ENCODE measurements around the gene ALOXE3. TPM values are rescaled to one million over a fixed set of nuclear protein-coding genes. Genes with fewer than 3 reads are reported as not detected.
A peak's percentile ranks its signal among the peaks of the same experiment; 100 is the strongest.

Gene ALOXE3
- total RNA-seq, 1 experiment from 2014 or later = 0.13 TPM

DNA sequence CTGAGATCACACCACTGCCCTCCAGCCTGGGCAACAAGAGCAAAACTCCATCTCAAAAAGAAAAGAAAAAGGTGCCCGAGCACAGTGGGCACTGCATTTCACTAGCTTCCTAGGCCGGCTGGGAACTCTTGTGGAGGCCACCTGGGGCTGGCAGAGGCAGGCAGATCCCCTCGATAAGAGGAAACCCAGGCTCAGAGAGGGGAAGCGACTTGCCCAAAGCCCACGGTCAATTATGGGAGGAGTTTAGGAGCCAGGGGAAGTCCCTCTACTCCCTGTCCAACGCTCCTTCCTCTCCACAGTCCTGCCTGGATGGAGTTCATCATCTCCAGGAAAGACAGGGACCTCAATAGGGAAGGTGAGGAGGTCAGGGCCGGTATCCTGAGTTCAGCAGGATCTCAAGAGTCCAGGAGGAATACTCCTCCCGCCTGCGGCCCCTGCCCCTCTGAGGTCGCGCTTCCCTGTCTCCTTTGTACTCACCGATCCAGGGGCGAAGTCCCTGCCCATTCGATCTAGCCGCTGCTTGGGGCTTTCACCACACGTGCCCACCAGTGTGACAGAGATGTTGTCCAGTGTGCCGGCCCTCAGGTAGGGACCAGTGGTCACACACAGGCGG is 841 bp downstream of the ALOXE3 start:
- H4K8ac ChIP-seq (replicated peaks; ENCODE audit: insufficient read length, low read depth, low read length) = no peak overlapping the region
- H4K5ac ChIP-seq (ENCODE audit: insufficient read length, low read depth, low read length) = no peak overlapping the region
- H3K79me1 ChIP-seq (ENCODE audit: insufficient read depth, low read depth, low read length, poor library complexity, severe bottlenecking) = no peaks in the 10 kb centered on the region
- Mint-ChIP-seq H3K4me3 (peak overlapping the region; percentile 91 to 93), H3K9me3 (peaks cover 2 to 3% of the 10 kb centered on the region in 2 experiments; a peak in 2 of 5 replicates), H3K36me3 (ENCODE audit: insufficient read depth in 1 of 3, low read depth in 3 of 3) (no peaks in the 10 kb centered on the region; a peak in 1 of 7 replicates), H3K27me3 (ENCODE audit: low read depth) (peaks cover 85% of the 10 kb centered on the region), H3K27ac (no peak overlapping the region), H3K4me1 (peaks cover 10 to 16% of the 10 kb centered on the region in 2 experiments)
- peak overlapping the region; percentile 99 for H3K4me2 ChIP-seq (ENCODE audit: insufficient read depth, insufficient read length, low read length)
- H2BK5ac ChIP-seq (ENCODE audit: insufficient read length, low read length) = no peak overlapping the region
- H2BK15ac ChIP-seq (ENCODE audit: low read depth, low read length) = no peak overlapping the region
- no peak overlapping the region for H3T11ph ChIP-seq (ENCODE audit: low read length)
- no peak overlapping the region for H3K18ac ChIP-seq (ENCODE audit: insufficient read length, low read depth, low read length)
- no peak overlapping the region for H2BK20ac ChIP-seq (ENCODE audit: low read depth, low read length, poor library complexity, severe bottlenecking)
- H3K4me1 ChIP-seq (ENCODE audit: insufficient read depth, low read length) = no peaks in the 10 kb centered on the region
- TF ChIP-seq, protein P1, sequence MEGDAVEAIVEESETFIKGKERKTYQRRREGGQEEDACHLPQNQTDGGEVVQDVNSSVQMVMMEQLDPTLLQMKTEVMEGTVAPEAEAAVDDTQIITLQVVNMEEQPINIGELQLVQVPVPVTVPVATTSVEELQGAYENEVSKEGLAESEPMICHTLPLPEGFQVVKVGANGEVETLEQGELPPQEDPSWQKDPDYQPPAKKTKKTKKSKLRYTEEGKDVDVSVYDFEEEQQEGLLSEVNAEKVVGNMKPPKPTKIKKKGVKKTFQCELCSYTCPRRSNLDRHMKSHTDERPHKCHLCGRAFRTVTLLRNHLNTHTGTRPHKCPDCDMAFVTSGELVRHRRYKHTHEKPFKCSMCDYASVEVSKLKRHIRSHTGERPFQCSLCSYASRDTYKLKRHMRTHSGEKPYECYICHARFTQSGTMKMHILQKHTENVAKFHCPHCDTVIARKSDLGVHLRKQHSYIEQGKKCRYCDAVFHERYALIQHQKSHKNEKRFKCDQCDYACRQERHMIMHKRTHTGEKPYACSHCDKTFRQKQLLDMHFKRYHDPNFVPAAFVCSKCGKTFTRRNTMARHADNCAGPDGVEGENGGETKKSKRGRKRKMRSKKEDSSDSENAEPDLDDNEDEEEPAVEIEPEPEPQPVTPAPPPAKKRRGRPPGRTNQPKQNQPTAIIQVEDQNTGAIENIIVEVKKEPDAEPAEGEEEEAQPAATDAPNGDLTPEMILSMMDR (conservative IDR thresholded peaks at IDR 0.05) = no peak
- no CpG with 5 or more reads among the region's 18 CpGs for WGBS (ENCODE audit: extremely low coverage, insufficient read length, low lambda C conversion rate)
- H3K23ac ChIP-seq (ENCODE audit: insufficient read length, low read depth, low read length) = no peak overlapping the region
- H3K9ac ChIP-seq (ENCODE audit: extremely low read depth, insufficient read length, low read length) = no peak overlapping the region
- peaks cover 25% of the 10 kb centered on the region for H3K23me2 ChIP-seq (ENCODE audit: insufficient read length, low read depth, low read length, poor library complexity, severe bottlenecking)
- DNase-seq = peak; percentile 71
- no peak overlapping the region for H2BK120ac ChIP-seq (ENCODE audit: low read depth, low read length, poor library complexity, severe bottlenecking)
- peaks cover 18% of the 10 kb centered on the region; the same call in 1 of the 2 replicates for H3K27me3 ChIP-seq (ENCODE audit: insufficient read depth, low read length)
- no peak overlapping the region for H3K56ac ChIP-seq (ENCODE audit: insufficient read length, low read depth, low read length)
- H3K27ac ChIP-seq (ENCODE audit: insufficient read length, low read depth, low read length) = no peak overlapping the region
- H2AFZ ChIP-seq (ENCODE audit: low read length) = peak overlapping the region; percentile 86
- H3K79me2 ChIP-seq (ENCODE audit: insufficient read depth, low read length) = no peaks in the 10 kb centered on the region
- H4K20me1 ChIP-seq (ENCODE audit: control insufficient read depth, insufficient read depth, insufficient read length) = no peaks in the 10 kb centered on the region
- no peak overlapping the region for H2BK12ac ChIP-seq (ENCODE audit: insufficient read length, low read depth, low read length)
- H3K4ac ChIP-seq (ENCODE audit: low read depth, low read length) = no peak overlapping the region
- no peak overlapping the region for H4K91ac ChIP-seq (ENCODE audit: insufficient read length, low read depth, low read length)
- H2AK5ac ChIP-seq (ENCODE audit: insufficient read length, low read length) = no peak overlapping the region
- H3K14ac ChIP-seq (ENCODE audit: insufficient read depth, low read length) = no peak overlapping the region
- no peaks in the 10 kb centered on the region for H3K9me3 ChIP-seq (ENCODE audit: control insufficient read depth, low read depth, low read length)

Data from H9 (cell line).